Brain microvascular endothelial cell (primary cell): ENCODE results near the gene ZZZ3.
A peak's percentile ranks its signal among the peaks of the same experiment; 100 is the strongest.

Source experiments
- DNase-seq: peaks from one replicate; pipeline ENCODE4 v3.0.0-alpha.2; 2020
- H3K27ac ChIP-seq: fragments of 250-450 bp; sonication (Bioruptor Pico); 2 replicates; pipeline ENCODE4 v1.5.1; 2020; ENCODE audit warnings: mild to moderate bottlenecking, moderate library complexity
- H3K27me3 ChIP-seq: fragments of 250-450 bp; sonication (Bioruptor Pico); replicated peaks from 2 replicates; pipeline ENCODE4 v1.5.1; 2020; ENCODE audit warnings: mild to moderate bottlenecking
- H3K36me3 ChIP-seq: fragments of 250-450 bp; sonication (Bioruptor Pico); replicated peaks from 2 replicates; pipeline ENCODE4 v1.5.1; 2020; ENCODE audit warnings: mild to moderate bottlenecking
- H3K4me3 ChIP-seq: 2 replicates; pipeline ENCODE4 v1.5.1; 2011; ENCODE audit warnings: low read depth, mild to moderate bottlenecking, control low read depth, low read length, moderate library complexity
- CTCF ChIP-seq: IDR thresholded peaks from 2 replicates; pipeline ENCODE4 v1.5.1; 2011; ENCODE audit warnings: low read depth, mild to moderate bottlenecking, moderate library complexity, low read length, control low read depth, inconsistent platforms; ENCODE audit errors: missing control alignments
- in situ Hi-C: cut with HindIII; loops from 2 replicates; pipeline ENCODE4 v1.10.0; 2017; ENCODE audit warnings: low sequenced_read_pairs, low pct_ligation_motif_present

ZZZ3 gene

GRCh38 chr1:77682460-77683159 lies at the start of gene ZZZ3:
Gene ZZZ3 (minus strand): TSS chr1:77682658. CDS start chr1:77633354, 49,304 bp downstream.
- peak; percentile 94 for DNase-seq
- Histone ChIP-seq H3K36me3 (no peaks in the 10 kb centered on the region), H3K4me3 (peak within 1 kb of the TSS; percentile 78), H3K27me3 (no peaks in the 10 kb centered on the region), H3K27ac (peak within 1 kb of the TSS; percentile 97)
- in situ Hi-C loops = no loop called here
- TF ChIP-seq CTCF = no peak

- H3K27me3 ChIP-seq = no peaks in the 10 kb centered on the region
- no peak for DNase-seq
- peaks cover 11% of the 10 kb centered on the region for H3K36me3 ChIP-seq
- H3K4me3 ChIP-seq = no peak overlapping the region
- TF ChIP-seq CTCF = no peak
- in situ Hi-C loops = no loop called here
- H3K27ac ChIP-seq = no peak overlapping the region
These were observed 49.6 kb upstream of the ZZZ3 start for GRCh38 chr1:77732090-77732489.

- DNase-seq = no peak
- Histone ChIP-seq H3K27ac (no peak overlapping the region), H3K36me3 (peaks cover 24% of the 10 kb centered on the region), H3K4me3 (no peak overlapping the region), H3K27me3 (no peaks in the 10 kb centered on the region)
- no peak for TF ChIP-seq CTCF
- in situ Hi-C loops = no loop called here
These were observed 43.2 kb upstream of the ZZZ3 start for GRCh38 chr1:77725706-77726105.

- peaks cover 41% of the 10 kb centered on the region for H3K36me3 ChIP-seq
- H3K4me3 ChIP-seq = no peak overlapping the region
- H3K27ac ChIP-seq = no peak overlapping the region
- in situ Hi-C loops = no loop called here
- no peak for TF ChIP-seq CTCF
- no peaks in the 10 kb centered on the region for H3K27me3 ChIP-seq
- no peak for DNase-seq
These were observed 35.7 kb upstream of the ZZZ3 start for GRCh38 chr1:77718181-77718580.

- Histone ChIP-seq H3K27me3 (no peaks in the 10 kb centered on the region), H3K36me3 (peaks cover 33% of the 10 kb centered on the region), H3K27ac (no peak overlapping the region), H3K4me3 (no peak overlapping the region)
- in situ Hi-C loops = no loop called here
- DNase-seq = no peak
- no peak for TF ChIP-seq CTCF
These were observed 33.6 kb upstream of the ZZZ3 start for GRCh38 chr1:77716065-77716464.

- Histone ChIP-seq H3K27me3 (no peaks in the 10 kb centered on the region), H3K27ac (no peak overlapping the region), H3K4me3 (no peak overlapping the region), H3K36me3 (peaks cover 38% of the 10 kb centered on the region)
- no peak for DNase-seq
- no peak for TF ChIP-seq CTCF
- in situ Hi-C loops = no loop called here
These were observed 27.3 kb upstream of the ZZZ3 start for GRCh38 chr1:77709727-77710126.
